Ascending aorta (tissue), 2 donors: ENCODE results near the gene GPR84. TPM values are rescaled to one million over a fixed set of nuclear protein-coding genes. Genes with fewer than 3 reads are reported as not detected.

Experiments
- DNase-seq, 2 donors: peaks; one replicate each; pipeline ENCODE4 v3.0.0-alpha.2; 2019; ENCODE audit warnings: low spot score in 2 of 2
- H3K27ac ChIP-seq, 2 donors: fragments of 200-600 bp; sonication (generic); one replicate each; pipeline ENCODE4 v1.5.1; 2016 to 2017; ENCODE audit warnings: mild to moderate bottlenecking in 1 of 2
- H3K27me3 ChIP-seq: fragments of 200-600 bp; sonication (generic); one replicate; pipeline ENCODE4 v1.5.1; 2017
- H3K36me3 ChIP-seq, 2 donors: fragments of 200-600 bp; sonication (generic); one replicate each; pipeline ENCODE4 v1.5.1; 2016
- H3K4me1 ChIP-seq, 2 donors: fragments of 200-600 bp; sonication (generic); one replicate each; pipeline ENCODE4 v1.5.1; 2016 to 2017; ENCODE audit warnings: mild to moderate bottlenecking in 1 of 2
- H3K4me3 ChIP-seq, 2 donors: fragments of 200-600 bp; sonication (generic); one replicate each; pipeline ENCODE4 v1.5.1; 2016 to 2017; ENCODE audit warnings: mild to moderate bottlenecking in 1 of 2
- H3K9me3 ChIP-seq, 2 donors: fragments of 200-600 bp; sonication (generic); one replicate each; pipeline ENCODE4 v1.5.1; 2016
- intact Hi-C: fragments of 100-400 bp; cut with DNase I; formaldehyde crosslinking; loops from one replicate; pipeline ENCODE4 v1.15.1; 2023
- total RNA-seq: library from RNA; depleted of rRNA; stranded (reverse); fragments of >200 nt; gene quantifications from one replicate; pipeline ENCODE4 v1.1.0, GENCODE V29; 2016
- TF ChIP-seq, protein P1 (sequence below), 3 experiments: fragments of 200-600 bp in 2 of 3; fragments of 450-650 bp in 1 of 3; sonication (generic) in 2 of 3; IDR thresholded peaks; one replicate each; pipeline ENCODE4 v1.5.1; 2016 to 2019; ENCODE audit warnings: antibody characterized with exemption in 3 of 3, mild to moderate bottlenecking in 1 of 3, moderate library complexity in 1 of 3

The GPR84 gene
- total RNA-seq, 1 donor from 2014 or later: not detected

DNA sequence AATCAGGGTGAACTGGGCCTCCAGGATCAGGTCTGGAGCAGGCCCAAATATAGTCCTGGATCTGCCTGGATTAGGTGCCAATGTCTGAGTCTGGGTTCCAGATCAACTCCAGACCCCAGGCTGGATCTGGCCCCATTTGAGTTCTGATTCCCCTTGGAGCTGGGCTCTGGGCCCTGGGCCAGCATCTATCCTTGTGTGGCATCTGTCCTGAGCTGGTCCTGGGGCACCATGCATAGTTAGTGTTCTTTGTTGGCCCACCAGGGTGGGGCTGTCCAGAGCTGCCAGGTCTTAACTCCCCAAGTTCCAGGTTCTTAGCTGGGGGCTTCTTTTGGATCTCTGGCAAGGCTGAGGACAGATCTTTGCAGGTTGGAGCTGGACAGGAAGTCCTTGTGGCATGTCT, 31.3 kb upstream of the GPR84 start:
- TF ChIP-seq, protein P1, sequence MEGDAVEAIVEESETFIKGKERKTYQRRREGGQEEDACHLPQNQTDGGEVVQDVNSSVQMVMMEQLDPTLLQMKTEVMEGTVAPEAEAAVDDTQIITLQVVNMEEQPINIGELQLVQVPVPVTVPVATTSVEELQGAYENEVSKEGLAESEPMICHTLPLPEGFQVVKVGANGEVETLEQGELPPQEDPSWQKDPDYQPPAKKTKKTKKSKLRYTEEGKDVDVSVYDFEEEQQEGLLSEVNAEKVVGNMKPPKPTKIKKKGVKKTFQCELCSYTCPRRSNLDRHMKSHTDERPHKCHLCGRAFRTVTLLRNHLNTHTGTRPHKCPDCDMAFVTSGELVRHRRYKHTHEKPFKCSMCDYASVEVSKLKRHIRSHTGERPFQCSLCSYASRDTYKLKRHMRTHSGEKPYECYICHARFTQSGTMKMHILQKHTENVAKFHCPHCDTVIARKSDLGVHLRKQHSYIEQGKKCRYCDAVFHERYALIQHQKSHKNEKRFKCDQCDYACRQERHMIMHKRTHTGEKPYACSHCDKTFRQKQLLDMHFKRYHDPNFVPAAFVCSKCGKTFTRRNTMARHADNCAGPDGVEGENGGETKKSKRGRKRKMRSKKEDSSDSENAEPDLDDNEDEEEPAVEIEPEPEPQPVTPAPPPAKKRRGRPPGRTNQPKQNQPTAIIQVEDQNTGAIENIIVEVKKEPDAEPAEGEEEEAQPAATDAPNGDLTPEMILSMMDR (IDR thresholded peaks at IDR 0.05): no peak
- Histone ChIP-seq H3K27ac (no peak overlapping the region), H3K36me3 (peaks cover 65 to 68% of the 10 kb centered on the region in 2 donors), H3K27me3 (no peaks in the 10 kb centered on the region), H3K4me1 (peaks cover 0 to 10% of the 10 kb centered on the region in 2 donors), H3K4me3 (no peak overlapping the region), H3K9me3 (no peaks in the 10 kb centered on the region)
- intact Hi-C loops: no loop called here
- no peak for DNase-seq

DNA sequence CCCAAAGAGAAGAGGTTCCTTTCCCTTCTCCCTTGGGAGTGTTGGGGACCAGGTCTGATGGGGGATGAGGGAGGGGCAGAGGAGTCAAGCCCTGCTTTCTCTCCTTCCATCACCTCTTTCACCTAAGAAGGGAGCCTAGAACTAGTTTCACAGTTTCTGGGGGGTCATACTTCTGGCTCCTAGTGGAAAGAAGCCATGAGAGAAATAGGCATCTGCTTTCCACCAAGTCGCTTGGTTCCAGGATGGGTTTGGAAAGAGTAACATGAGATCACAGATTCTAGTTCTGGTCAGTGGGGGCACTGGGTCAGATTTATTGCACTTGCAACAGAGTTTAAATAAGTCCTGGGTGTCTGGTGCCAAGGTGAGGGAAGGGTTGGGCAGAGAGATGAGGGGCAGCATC, 30.7 kb upstream of the GPR84 start:
- intact Hi-C loops: no loop called here
- H3K27ac ChIP-seq: peak overlapping the region in 1 of 2 donors; percentile 1

DNA sequence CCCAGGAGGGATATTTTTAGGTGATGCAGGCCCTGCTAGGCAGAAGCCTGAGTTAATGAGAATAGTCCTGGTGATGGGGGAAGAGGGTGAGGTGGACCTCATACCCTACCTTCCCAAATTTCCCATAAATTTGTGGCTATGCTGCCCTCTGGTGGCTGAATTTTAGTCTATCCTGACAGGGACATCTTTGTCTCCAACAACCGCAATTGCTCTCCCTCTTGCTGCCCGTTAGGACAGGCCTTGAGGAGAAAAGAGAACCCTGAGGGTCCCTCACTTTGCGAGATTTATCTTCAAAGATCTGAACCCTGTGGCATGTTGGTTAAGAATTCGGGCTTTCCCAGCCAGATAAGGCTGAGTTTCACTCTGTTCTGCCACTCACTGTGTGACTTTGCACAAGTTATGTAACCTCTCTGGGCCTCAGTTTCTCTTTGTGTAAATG, 30.0 kb upstream of the GPR84 start:
- intact Hi-C loops: no loop called here
- H3K4me3 ChIP-seq: no peak overlapping the region
- H3K4me1 ChIP-seq: peaks cover 0 to 10% of the 10 kb centered on the region in 2 donors
- no peaks in the 10 kb centered on the region for H3K9me3 ChIP-seq
- H3K36me3 ChIP-seq: peaks cover 53 to 55% of the 10 kb centered on the region in 2 donors
- no peak for DNase-seq
- H3K27me3 ChIP-seq: no peaks in the 10 kb centered on the region
- H3K27ac ChIP-seq: no peak overlapping the region
- TF ChIP-seq, protein P1 (IDR thresholded peaks at IDR 0.05): peak; percentile 59 to 68 (median 64)

More for the DNA sequence above, 30.7 kb upstream of the GPR84 start:
- Histone ChIP-seq H3K36me3 (peaks cover 60 to 62% of the 10 kb centered on the region in 2 donors), H3K4me3 (no peak overlapping the region), H3K9me3 (no peaks in the 10 kb centered on the region), H3K27me3 (no peaks in the 10 kb centered on the region), H3K4me1 (peaks cover 0 to 10% of the 10 kb centered on the region in 2 donors)
- DNase-seq: no peak
- TF ChIP-seq, protein P1 (IDR thresholded peaks at IDR 0.05): no peak

DNA sequence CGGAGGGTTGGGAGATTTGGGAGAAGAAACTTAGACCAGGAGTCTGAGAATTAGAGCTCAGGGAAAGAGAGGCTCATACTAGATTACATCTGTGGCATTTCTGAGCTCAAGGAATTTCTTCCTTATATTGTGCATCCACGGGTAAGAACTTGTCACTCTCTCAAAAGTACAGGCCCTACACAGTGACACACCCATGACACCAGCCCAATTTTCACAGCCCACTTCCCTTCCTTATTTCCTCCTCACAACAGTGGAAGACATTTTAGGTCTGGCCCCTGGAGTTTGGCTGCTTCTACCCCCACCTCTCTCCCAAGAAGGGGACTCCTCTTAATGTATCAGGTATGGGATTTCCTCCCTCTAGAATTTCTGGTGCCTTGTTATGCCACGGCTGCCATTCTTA, 29.5 kb upstream of the GPR84 start:
- H3K27ac ChIP-seq: peak overlapping the region in 1 of 2 donors; percentile 2
- H3K36me3 ChIP-seq: peaks cover 47 to 49% of the 10 kb centered on the region in 2 donors
- H3K27me3 ChIP-seq: no peaks in the 10 kb centered on the region
- TF ChIP-seq, protein P1 (IDR thresholded peaks at IDR 0.05): no peak
- intact Hi-C loops: no loop called here
- H3K4me1 ChIP-seq: peaks cover 0 to 10% of the 10 kb centered on the region in 2 donors
- DNase-seq: no peak
- no peaks in the 10 kb centered on the region for H3K9me3 ChIP-seq
- no peak overlapping the region for H3K4me3 ChIP-seq

DNA sequence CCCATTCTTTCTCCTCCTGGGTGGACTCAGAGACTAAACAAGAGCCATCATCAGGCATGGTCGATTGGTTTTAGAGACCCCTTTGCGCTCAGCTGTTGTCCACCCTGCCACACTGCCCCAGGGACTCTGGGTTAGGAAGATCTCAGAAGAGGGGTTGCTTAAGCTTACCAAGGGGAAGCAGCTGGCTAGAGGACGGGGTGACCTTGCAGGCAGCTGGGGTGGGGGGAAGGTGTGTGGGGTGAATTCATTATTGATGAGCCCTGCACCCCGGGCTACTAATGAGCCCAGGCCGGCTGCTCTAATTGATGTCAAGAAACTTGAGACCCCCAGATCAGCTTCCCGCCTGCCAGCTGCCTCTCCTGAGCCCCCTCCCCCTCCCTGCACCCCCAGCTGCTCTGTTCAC, 28.9 kb upstream of the GPR84 start:
- TF ChIP-seq, protein P1 (IDR thresholded peaks at IDR 0.05): no peak
- DNase-seq: no peak
- H3K27ac ChIP-seq: peak overlapping the region in 1 of 2 donors; percentile 2
- H3K27me3 ChIP-seq: no peaks in the 10 kb centered on the region
- intact Hi-C loops: no loop called here
- H3K36me3 ChIP-seq: peaks cover 42 to 44% of the 10 kb centered on the region in 2 donors
- H3K9me3 ChIP-seq: no peaks in the 10 kb centered on the region
- peaks cover 0 to 10% of the 10 kb centered on the region in 2 donors for H3K4me1 ChIP-seq
- H3K4me3 ChIP-seq: no peak overlapping the region
